ENCODE results near the gene DDO. TPM values are rescaled to one million over a fixed set of nuclear protein-coding genes. Genes with fewer than 3 reads are reported as not detected.

The DDO gene
- total RNA-seq, 2 experiments from 2014 or later: not detected

- no peak overlapping the region for H3K27ac Mint-ChIP-seq
- ChIA-PET CTCF (no interaction called here), POLR2A (no interaction called here)
- H3K9me3 Mint-ChIP-seq (ENCODE audit: low read depth): no peaks in the 10 kb centered on the region
- DNase-seq (no peak), ATAC-seq (no peak)
- no peaks in the 10 kb centered on the region for H3K36me3 Mint-ChIP-seq (ENCODE audit: low read depth)
- peaks cover 3% of the 10 kb centered on the region for H3K27me3 Mint-ChIP-seq
- intact Hi-C loops (cut with DNase I, micrococcal nuclease): no loop called here
- H3K4me1 Mint-ChIP-seq: peaks cover 2% of the 10 kb centered on the region
- H3K4me3 Mint-ChIP-seq: no peak overlapping the region
These were observed 706 bp downstream of the DDO start for GRCh38 chr6:110414669-110415068.

DNA sequence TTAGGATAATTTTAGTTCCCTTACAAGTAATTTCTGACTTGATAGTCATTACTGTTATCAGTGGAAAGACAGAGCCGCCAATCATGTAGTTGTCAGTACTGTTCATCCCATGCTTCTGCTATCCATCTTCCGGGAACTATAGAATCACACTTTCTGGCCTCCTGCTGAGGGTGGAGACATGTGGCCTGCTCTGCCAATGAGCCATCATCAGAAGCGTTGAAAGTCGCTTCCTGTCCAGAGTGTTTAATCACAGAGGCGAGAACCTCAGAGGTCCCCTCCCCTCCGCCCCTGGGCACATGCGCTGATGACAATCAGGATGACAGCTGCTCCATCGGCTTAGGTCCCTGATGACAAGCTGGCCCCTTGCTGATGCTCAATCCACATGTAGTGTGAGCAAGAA is 3.0 kb downstream of the DDO start:
- ChIA-PET CTCF (no interaction called here), POLR2A (no interaction called here)
- intact Hi-C loops (cut with DNase I, micrococcal nuclease): no loop called here
- Mint-ChIP-seq H3K27ac (no peak overlapping the region), H3K27me3 (peaks cover 1% of the 10 kb centered on the region), H3K4me3 (no peak overlapping the region), H3K36me3 (ENCODE audit: low read depth) (no peaks in the 10 kb centered on the region), H3K4me1 (peaks cover 2% of the 10 kb centered on the region), H3K9me3 (ENCODE audit: low read depth) (no peaks in the 10 kb centered on the region)
- DNase-seq (no peak), ATAC-seq (no peak)

DNA sequence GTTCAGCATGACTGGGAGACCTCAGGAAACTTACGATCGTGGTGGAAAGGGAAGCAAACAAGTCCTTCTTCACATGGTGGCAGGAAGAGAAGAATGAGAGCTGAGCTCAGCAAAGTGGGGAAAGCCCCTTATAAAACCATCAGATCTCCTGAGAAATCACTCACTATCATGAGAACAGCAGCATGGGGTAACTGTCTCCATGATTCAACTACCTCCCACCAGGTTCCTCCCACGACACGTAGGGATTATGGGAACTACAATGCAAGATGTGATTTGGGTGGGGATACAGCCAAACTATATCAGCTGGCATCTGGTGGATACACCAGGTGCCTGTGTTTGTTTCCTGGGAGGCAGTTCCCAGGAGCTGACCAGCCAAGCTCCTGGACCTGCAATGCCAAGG is 4.9 kb downstream of the DDO start:
- H3K27me3 Mint-ChIP-seq: peaks cover 1% of the 10 kb centered on the region
- no peaks in the 10 kb centered on the region for H3K36me3 Mint-ChIP-seq (ENCODE audit: low read depth)
- H3K4me1 Mint-ChIP-seq: no peaks in the 10 kb centered on the region
- DNase-seq: no peak
- CTCF ChIA-PET: interaction anchor here (0.6 to 0.8 kb wide), 2 partner anchors 26 to 625 kb away, joined by 3 read pairs; no protein-coding TSS in a partner anchor
- no peak overlapping the region for H3K27ac Mint-ChIP-seq
- H3K4me3 Mint-ChIP-seq: no peak overlapping the region
- no peaks in the 10 kb centered on the region for H3K9me3 Mint-ChIP-seq (ENCODE audit: low read depth)
- POLR2A ChIA-PET: no interaction called here
- no peak for ATAC-seq
- intact Hi-C loops (cut with DNase I, micrococcal nuclease): no loop called here

GRCh38 chr6:110409794-110410193 is 5.6 kb downstream of the DDO start:
- CTCF ChIA-PET: no interaction called here
- intact Hi-C loops (cut with DNase I, micrococcal nuclease): no loop called here
- ATAC-seq (no peak), DNase-seq (no peak)
- H3K9me3 Mint-ChIP-seq (ENCODE audit: low read depth): no peaks in the 10 kb centered on the region
- no peaks in the 10 kb centered on the region for H3K4me1 Mint-ChIP-seq
- POLR2A ChIA-PET: no interaction called here
- H3K4me3 Mint-ChIP-seq: no peak overlapping the region
- H3K27ac Mint-ChIP-seq: no peak overlapping the region
- H3K27me3 Mint-ChIP-seq: peaks cover 1% of the 10 kb centered on the region
- H3K36me3 Mint-ChIP-seq (ENCODE audit: low read depth): no peaks in the 10 kb centered on the region

GRCh38 chr6:110408901-110409300 is 6.5 kb downstream of the DDO start:
- H3K4me3 Mint-ChIP-seq: no peak overlapping the region
- H3K27me3 Mint-ChIP-seq: peaks cover 1% of the 10 kb centered on the region
- H3K36me3 Mint-ChIP-seq (ENCODE audit: low read depth): no peaks in the 10 kb centered on the region
- POLR2A ChIA-PET: no interaction called here
- ATAC-seq (no peak), DNase-seq (no peak)
- H3K4me1 Mint-ChIP-seq: no peaks in the 10 kb centered on the region
- H3K27ac Mint-ChIP-seq: no peak overlapping the region
- intact Hi-C loops (cut with DNase I, micrococcal nuclease): no loop called here
- H3K9me3 Mint-ChIP-seq (ENCODE audit: low read depth): no peaks in the 10 kb centered on the region
- CTCF ChIA-PET: no interaction called here

DNA sequence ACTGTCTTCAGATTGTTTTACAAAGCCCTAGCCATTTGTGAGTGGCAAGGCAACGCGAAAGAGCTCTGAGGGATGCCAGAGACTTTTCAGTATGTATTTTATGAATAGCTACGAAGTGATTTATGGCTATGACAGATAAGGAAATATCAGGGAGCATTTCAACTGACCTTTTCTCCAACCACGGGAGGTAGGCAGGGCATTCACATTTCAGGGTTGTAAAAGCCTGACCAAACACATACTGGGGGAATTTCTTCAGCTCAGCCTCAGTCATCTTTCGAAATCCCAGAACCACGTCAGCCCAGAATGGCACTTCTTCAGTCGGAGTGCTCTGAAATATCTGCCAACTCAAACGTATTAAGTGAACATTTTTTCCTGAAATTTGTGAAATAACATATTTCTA is 10.8 kb downstream of the DDO start:
- no peak for DNase-seq
- Mint-ChIP-seq H3K4me1 (no peaks in the 10 kb centered on the region), H3K27ac (no peak overlapping the region), H3K4me3 (no peak overlapping the region), H3K9me3 (ENCODE audit: low read depth) (no peaks in the 10 kb centered on the region), H3K36me3 (ENCODE audit: low read depth) (no peaks in the 10 kb centered on the region), H3K27me3 (no peaks in the 10 kb centered on the region)
- intact Hi-C loops (cut with DNase I, micrococcal nuclease): no loop called here
- POLR2A ChIA-PET: no interaction called here
- CTCF ChIA-PET: interaction anchor here (2.1 kb wide), 1 partner anchor 13 kb away, joined by 7 read pairs; no protein-coding TSS in a partner anchor
- no peak for ATAC-seq

GRCh38 chr6:110401585-110402176 is 13.7 kb downstream of the DDO start:
- Mint-ChIP-seq H3K4me1 (no peaks in the 10 kb centered on the region), H3K36me3 (ENCODE audit: low read depth) (no peaks in the 10 kb centered on the region), H3K4me3 (no peak overlapping the region), H3K27ac (no peak overlapping the region), H3K27me3 (no peaks in the 10 kb centered on the region), H3K9me3 (ENCODE audit: low read depth) (no peaks in the 10 kb centered on the region)
- intact Hi-C loops (cut with DNase I, micrococcal nuclease): no loop called here
- DNase-seq (no peak), ATAC-seq (no peak)
- POLR2A ChIA-PET: no interaction called here
- CTCF ChIA-PET: interaction anchor here (0.8 kb wide), 1 partner anchor 10 kb away, joined by 4 read pairs; no protein-coding TSS in a partner anchor

DNA sequence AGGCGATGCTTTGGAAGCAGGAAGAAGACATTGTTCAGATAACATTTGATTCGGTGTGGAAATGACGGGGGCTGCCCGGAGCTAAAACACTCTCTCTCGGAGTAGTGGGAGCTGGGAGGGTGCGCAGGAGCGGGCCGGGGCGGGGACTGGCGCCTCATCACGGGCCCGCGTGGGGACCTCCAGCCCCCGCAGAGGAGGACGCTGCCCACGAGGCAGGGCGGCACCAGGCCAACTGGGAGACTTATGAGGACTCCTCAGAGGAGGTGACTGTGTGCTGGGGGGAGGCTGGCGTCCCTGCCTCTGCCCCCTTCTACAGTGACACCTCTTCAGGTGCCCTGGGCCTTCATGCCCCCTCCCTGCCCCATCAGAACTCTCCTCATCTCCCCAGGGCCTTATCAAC is 15.2 kb downstream of the DDO start:
- Mint-ChIP-seq H3K4me1 (no peaks in the 10 kb centered on the region), H3K36me3 (ENCODE audit: low read depth) (no peaks in the 10 kb centered on the region), H3K4me3 (no peak overlapping the region), H3K27me3 (no peaks in the 10 kb centered on the region), H3K9me3 (ENCODE audit: low read depth) (no peaks in the 10 kb centered on the region), H3K27ac (no peak overlapping the region)
- intact Hi-C loops (cut with DNase I, micrococcal nuclease): no loop called here
- no peak for DNase-seq
- no peak for ATAC-seq
- ChIA-PET POLR2A (no interaction called here), CTCF (interaction anchor here (0.9 kb wide), 1 partner anchor 65 kb away, joined by 3 read pairs; no protein-coding TSS in a partner anchor)

GRCh38 chr6:110399219-110400071 is 15.9 kb downstream of the DDO start:
- POLR2A ChIA-PET: no interaction called here
- intact Hi-C loops (cut with DNase I, micrococcal nuclease): loop anchor here in 1 of 2 experiments (10.0 kb wide), 1 partner anchor 805 kb away; no protein-coding TSS in a partner anchor
- Mint-ChIP-seq H3K27me3 (no peaks in the 10 kb centered on the region), H3K4me3 (no peak overlapping the region), H3K9me3 (ENCODE audit: low read depth) (no peaks in the 10 kb centered on the region), H3K36me3 (ENCODE audit: low read depth) (no peaks in the 10 kb centered on the region), H3K4me1 (no peaks in the 10 kb centered on the region), H3K27ac (no peak overlapping the region)
- ATAC-seq: no peak
- DNase-seq: no peak
- CTCF ChIA-PET: no interaction called here

DNA sequence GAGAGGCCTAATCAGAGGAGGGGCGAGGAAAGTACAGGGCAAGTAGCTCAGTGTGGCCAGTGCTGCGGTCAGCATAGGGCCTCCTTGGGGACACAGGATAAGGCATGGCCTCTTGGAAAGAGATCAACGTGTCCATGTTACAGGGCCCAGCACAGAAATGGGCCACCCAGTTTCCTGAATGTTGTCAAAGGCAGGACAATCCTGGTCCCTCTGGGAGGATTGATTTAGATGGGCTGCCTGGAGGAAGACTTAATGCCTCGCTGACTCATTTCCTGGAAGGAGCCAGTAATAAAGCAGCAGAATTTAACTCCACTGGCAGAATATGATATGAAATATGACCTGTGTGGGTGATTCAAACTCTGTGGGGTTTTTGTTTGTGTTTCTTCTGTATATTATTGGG is 16.6 kb downstream of the DDO start:
- ATAC-seq (no peak), DNase-seq (no peak)
- ChIA-PET POLR2A (no interaction called here), CTCF (no interaction called here)
- Mint-ChIP-seq H3K4me3 (no peak overlapping the region), H3K27me3 (no peaks in the 10 kb centered on the region), H3K36me3 (ENCODE audit: low read depth) (no peaks in the 10 kb centered on the region), H3K27ac (no peak overlapping the region), H3K4me1 (no peaks in the 10 kb centered on the region), H3K9me3 (ENCODE audit: low read depth) (no peaks in the 10 kb centered on the region)
- intact Hi-C loops (cut with DNase I, micrococcal nuclease): loop anchor here in 1 of 2 experiments (10.0 kb wide), 1 partner anchor 804 kb away; no protein-coding TSS in a partner anchor

DNA sequence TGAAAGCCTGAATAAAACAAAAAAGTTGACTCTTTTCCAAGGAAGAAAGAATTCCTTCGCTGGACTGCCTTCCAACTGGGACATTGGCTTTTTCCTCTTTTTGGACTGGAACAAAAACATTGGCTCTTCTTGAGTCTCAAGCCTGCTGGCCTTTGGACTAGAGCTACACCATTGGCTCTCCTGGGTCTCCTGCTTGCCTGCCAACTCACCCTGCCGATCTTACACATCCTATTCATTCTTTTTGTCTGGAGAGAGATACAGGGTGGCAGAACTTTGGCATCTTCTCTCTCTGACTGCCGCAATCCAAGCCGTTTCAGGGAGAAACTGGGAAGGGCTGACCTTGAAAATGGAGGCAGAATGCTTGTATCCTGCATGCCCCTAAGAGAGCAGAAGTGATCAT is 20.2 kb downstream of the DDO start:
- POLR2A ChIA-PET: no interaction called here
- no peaks in the 10 kb centered on the region for H3K36me3 Mint-ChIP-seq (ENCODE audit: low read depth)
- intact Hi-C loops (cut with DNase I, micrococcal nuclease): loop anchor here in 1 of 2 experiments (10.0 kb wide), 1 partner anchor 800 kb away; no protein-coding TSS in a partner anchor
- no peaks in the 10 kb centered on the region for H3K9me3 Mint-ChIP-seq (ENCODE audit: low read depth)
- no peak overlapping the region for H3K4me3 Mint-ChIP-seq
- DNase-seq (no peak), ATAC-seq (no peak)
- CTCF ChIA-PET: interaction anchor here (0.6 to 0.7 kb wide), 2 partner anchors 46 to 258 kb away, joined by 3 read pairs; no protein-coding TSS in a partner anchor
- no peak overlapping the region for H3K27ac Mint-ChIP-seq
- no peaks in the 10 kb centered on the region for H3K27me3 Mint-ChIP-seq
- peaks cover 6% of the 10 kb centered on the region for H3K4me1 Mint-ChIP-seq

- ChIA-PET POLR2A (interaction anchor here (0.6 kb wide), 1 partner anchor 285 kb away, joined by 7 read pairs; no protein-coding TSS in a partner anchor), CTCF (interaction anchor here (1.7 kb wide), 1 partner anchor 689 kb away, joined by 5 read pairs; no protein-coding TSS in a partner anchor)
- Mint-ChIP-seq H3K4me3 (no peak overlapping the region), H3K9me3 (ENCODE audit: low read depth) (no peaks in the 10 kb centered on the region), H3K27ac (no peak overlapping the region), H3K27me3 (no peaks in the 10 kb centered on the region), H3K36me3 (ENCODE audit: low read depth) (no peaks in the 10 kb centered on the region), H3K4me1 (peaks cover 14% of the 10 kb centered on the region)
- DNase-seq (no peak), ATAC-seq (no peak)
- intact Hi-C loops (cut with DNase I, micrococcal nuclease): loop anchor here (5.0 to 10.0 kb wide), 3 partner anchors 337 to 800 kb away; no protein-coding TSS in a partner anchor
These were observed 21.0 kb downstream of the DDO start for GRCh38 chr6:110394409-110394808.

Data from activated CD4-positive, alpha-beta T cell treated with anti-CD3 and anti-CD28 coated beads for 36 hours (primary cell).